GM12892 (cell line): ENCODE data around the gene TRAF3.

Source experiments
- POLR2A ChIP-seq: IDR thresholded peaks from 2 replicates; pipeline ENCODE4 v1.6.1; 2011; ENCODE audit warnings: low read depth, low read length, control low read depth
- POLR2AphosphoS5 ChIP-seq: IDR thresholded peaks from 2 replicates; pipeline ENCODE4 v1.6.1; 2011; ENCODE audit warnings: low read depth, low read length, control low read depth
- TAF1 ChIP-seq: IDR thresholded peaks from 2 replicates; pipeline ENCODE4 v1.6.1; 2011; ENCODE audit warnings: low read depth, mild to moderate bottlenecking, control low read depth, low read length, borderline replicate concordance

- TF ChIP-seq POLR2A (0 out of 2 replicates have a peak, but pooled peaks have one; percentile 38), POLR2AphosphoS5 (peak; percentile 32; the same call in 1 of the 2 replicates), TAF1 (no peak)
Observed at GRCh38 chr14:102768223-102769048, 8.8 kb upstream of the TRAF3 start.
